Naive B cell (primary cell): ENCODE measurements around the gene NRIP1. TPM values are rescaled to one million over a fixed set of nuclear protein-coding genes. Genes with fewer than 3 reads are reported as not detected.
A peak's percentile ranks its signal among the peaks of the same experiment; 100 is the strongest.

Experiments
- ATAC-seq, 2 donors: fragments of 150-1000 bp; cut with Tn5 transposase; 2 replicates each; pipeline ENCODE4 v1.10.0; 2021; ENCODE audit warnings: low read depth in 2 of 2, mild to moderate bottlenecking in 2 of 2, moderate library complexity in 2 of 2
- DNase-seq: peaks from one replicate; pipeline ENCODE4 v3.0.0; 2022
- H3K27ac Mint-ChIP-seq, 6 donors: one replicate each; pipeline ENCODE4 v1.8.0; 2020 to 2022; ENCODE audit warnings: mild to moderate bottlenecking in 6 of 6, mixed read lengths in 6 of 6, moderate library complexity in 5 of 6, inconsistent platforms in 2 of 6
- H3K27me3 Mint-ChIP-seq, 3 donors: one replicate each; pipeline ENCODE4 v1.8.0; 2021 to 2022; ENCODE audit warnings: mixed read lengths in 3 of 3, mild to moderate bottlenecking in 1 of 3
- H3K36me3 Mint-ChIP-seq, 2 donors: one replicate each; pipeline ENCODE4 v1.8.0; 2020 to 2022; ENCODE audit warnings: mixed read lengths in 2 of 2, inconsistent platforms in 1 of 2, mild to moderate bottlenecking in 1 of 2
- H3K4me1 Mint-ChIP-seq, 3 donors: one replicate each; pipeline ENCODE4 v1.8.0; 2020 to 2022; ENCODE audit warnings: mixed read lengths in 3 of 3, inconsistent platforms in 1 of 3, mild to moderate bottlenecking in 1 of 3, moderate library complexity in 1 of 3
- H3K4me3 Mint-ChIP-seq, 8 donors: one replicate each; pipeline ENCODE4 v1.8.0; 2020 to 2022; ENCODE audit warnings: mild to moderate bottlenecking in 8 of 8, mixed read lengths in 8 of 8, moderate library complexity in 8 of 8, inconsistent platforms in 2 of 8
- H3K9me3 Mint-ChIP-seq, 7 donors: one replicate each; pipeline ENCODE4 v1.8.0; 2020 to 2022; ENCODE audit warnings: mixed read lengths in 7 of 7, mild to moderate bottlenecking in 5 of 7, inconsistent platforms in 2 of 7, moderate library complexity in 1 of 7
- polyA plus RNA-seq, 6 donors: library from polyadenylated mRNA; unstranded; fragments of 300-500 nt; fragmentation: Illumina TruSeq; gene quantifications; one replicate each; pipeline ENCODE4 v1.2.3, GENCODE V29; 2021; ENCODE audit warnings: low read depth in 6 of 6

NRIP1 gene
- polyA plus RNA-seq, 6 donors from 2014 or later: 43.9 to 73.9 (median 52.2) TPM

DNA sequence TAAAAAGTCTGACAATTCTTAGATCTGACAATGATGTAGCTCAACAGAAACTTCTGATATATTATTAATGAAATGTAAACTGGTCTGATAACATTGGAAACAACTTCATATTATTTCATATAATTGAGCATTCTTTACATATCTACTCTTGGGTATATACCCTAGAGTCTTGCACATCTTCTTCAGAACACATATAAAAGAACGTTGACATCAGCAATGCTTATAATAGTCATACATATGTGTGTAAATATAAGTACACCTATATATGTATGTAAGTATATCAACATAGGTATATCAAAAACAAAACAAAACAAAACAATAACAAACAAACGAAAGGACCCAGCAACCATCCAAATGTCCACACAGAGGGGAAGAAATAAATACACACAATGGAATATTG is 38.4 kb downstream of the NRIP1 start:
- Mint-ChIP-seq H3K4me3 (no peak overlapping the region), H3K27ac (peak overlapping the region in 4 of 6 donors; percentile 49 to 78 (median 68)), H3K4me1 (peaks cover 39 to 52% (median 46%) of the 10 kb centered on the region in 3 donors), H3K9me3 (peaks cover 0 to 7% (median 0%) of the 10 kb centered on the region in 7 donors), H3K36me3 (peaks cover 13% of the 10 kb centered on the region in 2 donors), H3K27me3 (no peaks in the 10 kb centered on the region)
- no peak for ATAC-seq
- no peak for DNase-seq

DNA sequence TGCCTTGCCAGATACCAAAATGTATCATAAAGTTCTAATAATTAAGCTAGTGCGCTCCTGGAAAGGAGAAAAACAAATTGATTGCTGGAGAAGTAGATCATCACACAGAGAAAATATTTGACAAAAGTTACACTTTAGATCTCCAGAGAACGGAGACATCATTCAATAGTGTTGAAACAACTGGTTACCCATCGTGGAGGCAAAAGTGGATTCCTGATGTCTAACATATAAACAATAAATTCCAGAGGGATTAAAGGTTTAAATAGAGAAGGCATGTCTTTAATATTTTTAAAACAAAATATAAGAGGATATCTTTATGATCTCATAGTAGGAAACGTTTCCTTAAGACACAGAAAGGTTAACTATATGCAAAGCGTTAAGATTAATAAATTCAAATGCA is 41.0 kb downstream of the NRIP1 start:
- Mint-ChIP-seq H3K27me3 (no peaks in the 10 kb centered on the region), H3K4me3 (no peak overlapping the region), H3K9me3 (peaks cover 0 to 7% (median 0%) of the 10 kb centered on the region in 7 donors), H3K27ac (peak overlapping the region in 1 of 6 donors; percentile 29), H3K36me3 (peaks cover 0 to under 1% of the 10 kb centered on the region in 2 donors), H3K4me1 (peaks cover 25 to 47% (median 47%) of the 10 kb centered on the region in 3 donors)
- no peak for ATAC-seq
- DNase-seq: no peak

DNA sequence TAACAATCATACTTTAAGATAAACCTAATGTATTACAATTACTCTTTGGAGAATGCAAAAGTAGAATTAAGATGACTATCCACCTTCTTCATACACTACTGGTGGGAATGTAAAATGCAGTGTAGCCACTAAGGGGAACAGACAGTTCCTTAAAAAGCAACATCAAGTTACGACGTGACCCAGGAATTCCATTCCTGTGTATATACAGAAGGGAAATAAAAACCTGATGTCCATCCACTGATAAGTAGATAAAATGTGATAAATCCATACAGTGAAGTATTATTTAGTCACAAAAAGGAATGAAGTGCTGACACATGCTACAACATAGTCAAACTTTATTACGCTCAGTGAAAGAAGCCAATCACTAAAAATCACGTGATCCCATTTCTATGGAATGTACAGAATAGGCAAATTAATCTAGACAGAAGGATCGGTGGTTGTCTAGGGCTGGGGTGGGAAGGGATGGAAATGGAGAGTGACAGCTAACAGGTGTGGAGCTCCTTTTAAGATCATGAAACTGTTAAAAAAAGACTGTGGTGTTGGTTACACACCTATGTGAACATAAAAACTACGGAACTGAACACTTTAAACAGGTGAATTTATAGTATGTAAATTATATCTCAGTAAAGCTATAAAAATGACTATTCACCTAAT is 42.1 kb downstream of the NRIP1 start:
- H3K36me3 Mint-ChIP-seq: no peaks in the 10 kb centered on the region
- peaks cover 33 to 48% (median 44%) of the 10 kb centered on the region in 3 donors for H3K4me1 Mint-ChIP-seq

GRCh38 chr21:15020797-15021196 is 44.0 kb downstream of the NRIP1 start:
- no peak for ATAC-seq
- peaks cover 27 to 52% (median 37%) of the 10 kb centered on the region in 3 donors for H3K4me1 Mint-ChIP-seq
- H3K36me3 Mint-ChIP-seq: no peaks in the 10 kb centered on the region
- H3K27ac Mint-ChIP-seq: peak overlapping the region in 1 of 6 donors; percentile 9
- DNase-seq: no peak
- no peaks in the 10 kb centered on the region for H3K27me3 Mint-ChIP-seq
- no peak overlapping the region for H3K4me3 Mint-ChIP-seq
- peaks cover 0 to 7% (median 0%) of the 10 kb centered on the region in 7 donors for H3K9me3 Mint-ChIP-seq

More for the DNA sequence above, 42.1 kb downstream of the NRIP1 start:
- DNase-seq (no peak), ATAC-seq (no peak)
- Mint-ChIP-seq H3K9me3 (peaks cover 0 to 7% (median 0%) of the 10 kb centered on the region in 7 donors), H3K27me3 (no peaks in the 10 kb centered on the region), H3K27ac (peak overlapping the region in 1 of 6 donors; percentile 25), H3K4me3 (no peak overlapping the region)

GRCh38 chr21:15018382-15018781 is 46.4 kb downstream of the NRIP1 start:
- ATAC-seq (no peak), DNase-seq (no peak)
- Mint-ChIP-seq H3K36me3 (peaks cover 0 to 5% of the 10 kb centered on the region in 2 donors), H3K4me1 (peaks cover 17 to 50% (median 28%) of the 10 kb centered on the region in 3 donors), H3K4me3 (peak overlapping the region in 1 of 8 donors; percentile 21), H3K27me3 (no peaks in the 10 kb centered on the region), H3K9me3 (peaks cover 0 to 7% (median 0%) of the 10 kb centered on the region in 7 donors), H3K27ac (peak overlapping the region in 3 of 6 donors; percentile 26 to 96 (median 71))

GRCh38 chr21:15015622-15016471 is 49.0 kb downstream of the NRIP1 start:
- Mint-ChIP-seq H3K27me3 (no peaks in the 10 kb centered on the region), H3K36me3 (peaks cover 0 to 7% of the 10 kb centered on the region in 2 donors), H3K4me1 (peaks cover 11 to 39% (median 17%) of the 10 kb centered on the region in 3 donors), H3K9me3 (peaks cover 0 to 2% (median 0%) of the 10 kb centered on the region in 7 donors), H3K4me3 (no peak overlapping the region), H3K27ac (no peak overlapping the region)
- DNase-seq: no peak
- ATAC-seq: no peak

GRCh38 chr21:15014221-15014620 is 50.6 kb downstream of the NRIP1 start:
- no peak overlapping the region for H3K4me3 Mint-ChIP-seq
- DNase-seq: no peak
- H3K27me3 Mint-ChIP-seq: no peaks in the 10 kb centered on the region
- no peak overlapping the region for H3K27ac Mint-ChIP-seq
- peaks cover 0 to 12% of the 10 kb centered on the region in 2 donors for H3K36me3 Mint-ChIP-seq
- H3K4me1 Mint-ChIP-seq: peaks cover 13 to 33% (median 13%) of the 10 kb centered on the region in 3 donors
- H3K9me3 Mint-ChIP-seq: peaks cover 0 to 2% (median 0%) of the 10 kb centered on the region in 7 donors
- no peak for ATAC-seq

DNA sequence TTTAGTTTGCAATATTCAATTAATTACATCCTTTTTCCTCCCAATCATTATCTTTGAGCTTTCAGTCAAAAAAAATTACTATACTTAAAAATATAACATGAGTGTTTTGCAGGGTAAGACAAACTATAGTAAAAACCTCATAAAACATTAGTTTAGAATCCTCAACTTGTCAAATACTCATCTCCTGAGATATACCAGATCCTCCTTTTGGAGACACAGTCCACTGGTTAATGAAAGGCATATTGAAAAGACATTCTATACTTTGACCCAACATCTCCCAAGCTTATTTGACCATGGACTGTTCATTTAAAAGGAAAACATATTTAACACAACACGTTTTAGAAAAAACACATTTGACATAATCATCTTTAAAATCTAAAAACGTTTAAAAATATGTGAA is 52.8 kb downstream of the NRIP1 start:
- Mint-ChIP-seq H3K9me3 (peaks cover 0 to 2% (median 0%) of the 10 kb centered on the region in 7 donors), H3K4me1 (peaks cover 5 to 28% (median 18%) of the 10 kb centered on the region in 3 donors), H3K36me3 (peaks cover 10 to 17% of the 10 kb centered on the region in 2 donors), H3K27me3 (no peaks in the 10 kb centered on the region), H3K4me3 (no peak overlapping the region), H3K27ac (no peak overlapping the region)
- ATAC-seq (no peak), DNase-seq (no peak)

DNA sequence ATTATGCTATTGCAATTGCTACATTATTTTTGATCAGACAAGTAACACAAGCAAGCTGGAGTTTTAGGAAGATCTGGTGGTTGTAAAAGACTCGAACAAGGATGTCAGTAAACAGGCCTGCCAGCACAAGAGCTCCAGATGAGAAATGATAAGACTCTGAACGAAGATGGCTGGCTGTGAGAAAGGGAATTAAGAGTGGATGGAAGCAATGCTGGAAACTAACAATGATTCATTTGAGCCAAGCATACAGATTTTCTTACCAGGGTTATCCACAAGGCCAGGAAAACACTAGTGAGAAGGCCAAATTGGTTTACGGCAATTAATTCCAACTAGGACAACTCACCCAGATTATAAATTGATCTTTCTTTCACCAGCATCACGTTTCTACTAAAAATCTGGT is 54.2 kb downstream of the NRIP1 start:
- Mint-ChIP-seq H3K36me3 (peaks cover 10 to 17% of the 10 kb centered on the region in 2 donors), H3K4me1 (peaks cover 9 to 31% (median 29%) of the 10 kb centered on the region in 3 donors), H3K27me3 (no peaks in the 10 kb centered on the region), H3K9me3 (no peaks in the 10 kb centered on the region), H3K27ac (no peak overlapping the region), H3K4me3 (no peak overlapping the region)
- DNase-seq (no peak), ATAC-seq (no peak)

GRCh38 chr21:15009837-15010363 is 54.9 kb downstream of the NRIP1 start:
- H3K9me3 Mint-ChIP-seq: no peaks in the 10 kb centered on the region
- no peak overlapping the region for H3K27ac Mint-ChIP-seq

DNA sequence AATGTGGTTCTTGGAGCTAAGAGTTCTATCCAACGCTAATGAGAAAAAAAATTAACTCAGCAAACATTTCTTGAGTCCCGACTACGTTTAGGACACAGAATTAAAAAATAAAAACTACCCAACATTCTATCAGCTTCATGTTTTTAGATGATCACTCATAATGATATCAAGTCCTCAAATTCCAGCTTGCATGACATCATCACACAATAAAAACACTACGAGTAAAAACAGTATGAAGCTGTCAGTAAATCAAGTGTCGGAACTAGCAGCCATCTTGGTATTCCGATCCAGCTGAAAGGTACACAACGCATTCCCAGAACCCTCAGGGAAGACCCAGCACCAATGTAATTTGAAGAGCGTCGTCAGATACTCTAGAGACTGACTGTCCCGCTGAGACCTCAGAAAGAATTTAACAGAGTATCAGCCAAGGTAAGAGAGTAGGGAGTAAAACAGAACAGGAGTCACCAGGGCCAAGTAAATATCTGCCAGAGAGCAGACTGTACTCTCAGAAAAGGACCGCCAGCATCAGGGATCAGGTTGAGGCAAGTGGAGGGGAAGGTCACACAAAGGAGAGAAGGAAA is 57.0 kb downstream of the NRIP1 start:
- Mint-ChIP-seq H3K4me3 (no peak overlapping the region), H3K4me1 (peaks cover 23 to 46% (median 41%) of the 10 kb centered on the region in 3 donors), H3K36me3 (peaks cover 10 to 21% of the 10 kb centered on the region in 2 donors), H3K27me3 (no peaks in the 10 kb centered on the region), H3K9me3 (no peaks in the 10 kb centered on the region), H3K27ac (peak overlapping the region in 2 of 6 donors; percentile 41 to 46)
- DNase-seq (no peak), ATAC-seq (no peak)

More at GRCh38 chr21:15009837-15010363, 54.9 kb downstream of the NRIP1 start:
- H3K36me3 Mint-ChIP-seq: peaks cover 10 to 17% of the 10 kb centered on the region in 2 donors
- no peaks in the 10 kb centered on the region for H3K27me3 Mint-ChIP-seq
- no peak overlapping the region for H3K4me3 Mint-ChIP-seq
- DNase-seq: no peak
- ATAC-seq: no peak
- H3K4me1 Mint-ChIP-seq: peaks cover 13 to 37% (median 35%) of the 10 kb centered on the region in 3 donors

DNA sequence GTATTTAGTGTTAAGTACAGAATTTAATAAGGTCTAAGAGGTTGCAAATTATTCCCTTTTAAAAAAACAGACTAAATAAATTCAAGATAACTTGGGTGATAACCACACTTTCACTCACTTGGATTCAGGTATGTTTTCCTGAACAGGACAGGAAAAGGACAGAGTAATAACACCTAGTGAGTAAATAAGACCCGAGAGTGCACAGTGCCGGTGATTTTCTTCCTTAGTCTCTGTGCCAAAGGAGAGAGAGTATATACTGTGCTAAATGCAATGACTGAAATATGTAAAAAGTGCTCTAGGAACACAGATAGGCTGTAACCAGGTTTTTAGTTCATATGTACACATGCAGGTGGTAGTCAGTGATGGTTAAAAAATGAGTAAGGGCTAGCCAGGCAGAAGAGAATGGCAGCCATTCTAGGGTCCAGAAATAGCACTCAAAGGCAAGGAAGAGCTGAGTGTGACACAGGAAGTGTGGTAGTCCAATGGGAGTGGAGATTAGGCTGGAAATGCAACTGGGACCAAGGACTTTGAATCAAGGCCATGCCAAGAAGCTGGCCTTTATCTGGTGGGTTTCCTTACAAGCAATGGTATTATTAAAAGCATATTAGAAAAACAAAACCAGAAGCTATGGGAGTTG is 58.1 kb downstream of the NRIP1 start:
- H3K9me3 Mint-ChIP-seq: no peaks in the 10 kb centered on the region
- no peak for DNase-seq
- no peak for ATAC-seq
- peaks cover 10 to 21% of the 10 kb centered on the region in 2 donors for H3K36me3 Mint-ChIP-seq
- no peaks in the 10 kb centered on the region for H3K27me3 Mint-ChIP-seq
- H3K4me3 Mint-ChIP-seq: no peak overlapping the region
- H3K27ac Mint-ChIP-seq: peak overlapping the region in 3 of 6 donors; percentile 9 to 69 (median 33)
- H3K4me1 Mint-ChIP-seq: peaks cover 29 to 53% (median 47%) of the 10 kb centered on the region in 3 donors
